Transverse colon (tissue), 4 donors: ENCODE results near the gene DPYD. TPM values are rescaled to one million over a fixed set of nuclear protein-coding genes. Genes with fewer than 3 reads are reported as not detected.

Experiments used
- DNase-seq: peaks from one replicate; pipeline ENCODE4 v3.0.0-alpha.2; 2019
- H3K27ac ChIP-seq, 4 donors: fragments of 200-600 bp; sonication (generic); 2 replicates each; pipeline ENCODE4 v1.5.1; 2016 to 2018; ENCODE audit warnings: inconsistent platforms in 4 of 4
- H3K27me3 ChIP-seq: fragments of 200-600 bp; sonication (generic); 2 replicates; pipeline ENCODE4 v1.5.1; 2017; ENCODE audit warnings: inconsistent platforms
- H3K36me3 ChIP-seq, 4 donors: fragments of 200-600 bp; sonication (generic); 2 replicates each; pipeline ENCODE4 v1.5.1; 2017 to 2019; ENCODE audit warnings: inconsistent platforms in 4 of 4
- H3K4me1 ChIP-seq, 4 donors: fragments of 200-600 bp; sonication (generic); 2 replicates each; pipeline ENCODE4 v1.5.1; 2017 to 2020; ENCODE audit warnings: inconsistent platforms in 4 of 4
- H3K4me3 ChIP-seq, 4 donors: fragments of 200-600 bp; sonication (generic); 1 replicate in 1 of 4; 2 replicates in 3 of 4; pipeline versions ENCODE4 v1.5.1 to v1.6.1; 2017 to 2019; ENCODE audit warnings: inconsistent platforms in 4 of 4
- H3K9me3 ChIP-seq, 2 donors: fragments of 200-600 bp; sonication (generic); 2 replicates each; pipeline ENCODE4 v1.5.1; 2017 to 2019; ENCODE audit warnings: inconsistent platforms in 2 of 2
- EP300 ChIP-seq: sonication (generic); formaldehyde crosslinking; IDR thresholded peaks from one replicate; pipeline ENCODE4 v1.6.1; 2017; ENCODE audit warnings: antibody characterized with exemption, low read depth
- POLR2A ChIP-seq: fragments of 450-650 bp; IDR thresholded peaks from one replicate; pipeline ENCODE4 v1.6.1; 2016; ENCODE audit warnings: antibody characterized with exemption, mild to moderate bottlenecking, moderate library complexity
- POLR2AphosphoS5 ChIP-seq, 3 donors: sonication (generic); formaldehyde crosslinking; IDR thresholded peaks; one replicate each; pipeline ENCODE4 v1.6.1; 2016; ENCODE audit warnings: antibody characterized with exemption in 3 of 3
- WGBS, 2 donors: methylation state at CpG; one replicate each; pipeline ENCODE4 v1.1.5; 2018; ENCODE audit warnings: low coverage in 1 of 2; 5-methylcytosine and 5-hydroxymethylcytosine counted together
- in situ Hi-C, 4 donors: fragments of 200-750 bp; cut with MboI; loops; one replicate each; pipeline versions ENCODE4 v1.15.0 to v1.15.1; 2017; ENCODE audit warnings: low sequenced_read_pairs in 3 of 4, low pct_ligation_motif_present in 1 of 4, low pct_unique_long_range_greater_than_20kb in 1 of 4
- intact Hi-C: fragments of 100-400 bp; cut with DNase I; formaldehyde crosslinking; loops from one replicate; pipeline ENCODE4 v1.15.1; 2023; ENCODE audit warnings: low total_unique reads
- total RNA-seq, 4 donors: library from RNA; depleted of rRNA; stranded (reverse); fragments of >200 nt; gene quantifications; one replicate each; pipeline ENCODE4 v1.1.0, GENCODE V29; 2016
- TF ChIP-seq, protein P1 (sequence below), 5 experiments: fragments of 200-600 bp in 3 of 5; fragments of 450-650 bp in 2 of 5; sonication (generic) in 3 of 5; IDR thresholded peaks; 1 replicate in 2 of 5; 2 replicates in 3 of 5; pipeline ENCODE4 v1.5.1; 2016 to 2017; ENCODE audit warnings: antibody characterized with exemption in 5 of 5, inconsistent platforms in 3 of 5, mild to moderate bottlenecking in 2 of 5, moderate library complexity in 1 of 5

The DPYD gene
- total RNA-seq, 4 donors from 2014 or later, result 11.2 to 34.8 (median 26.0) TPM

DNA sequence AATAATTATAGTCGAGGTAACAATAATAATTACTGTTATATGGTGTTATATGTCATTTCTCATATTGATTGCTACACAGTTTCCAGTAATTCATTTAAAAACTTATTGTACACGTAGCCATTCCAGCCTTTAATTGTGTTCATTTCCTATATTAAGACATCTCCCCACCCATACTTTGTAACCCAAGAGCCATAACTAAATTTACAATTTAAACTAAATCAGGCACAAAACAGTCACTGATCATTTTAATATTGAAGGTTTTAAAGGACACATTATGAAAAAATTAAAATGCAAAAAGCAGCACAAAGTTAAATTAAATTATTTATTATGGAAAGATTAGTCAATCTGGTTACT, 487.0 kb downstream of the DPYD start:
- Histone ChIP-seq H3K4me3 (no peak overlapping the region), H3K4me1 (no peaks in the 10 kb centered on the region), H3K27me3 (no peaks in the 10 kb centered on the region), H3K9me3 (no peaks in the 10 kb centered on the region), H3K36me3 (no peaks in the 10 kb centered on the region), H3K27ac (no peak overlapping the region)
- DNase-seq, result no peak
- TF ChIP-seq, protein P1, sequence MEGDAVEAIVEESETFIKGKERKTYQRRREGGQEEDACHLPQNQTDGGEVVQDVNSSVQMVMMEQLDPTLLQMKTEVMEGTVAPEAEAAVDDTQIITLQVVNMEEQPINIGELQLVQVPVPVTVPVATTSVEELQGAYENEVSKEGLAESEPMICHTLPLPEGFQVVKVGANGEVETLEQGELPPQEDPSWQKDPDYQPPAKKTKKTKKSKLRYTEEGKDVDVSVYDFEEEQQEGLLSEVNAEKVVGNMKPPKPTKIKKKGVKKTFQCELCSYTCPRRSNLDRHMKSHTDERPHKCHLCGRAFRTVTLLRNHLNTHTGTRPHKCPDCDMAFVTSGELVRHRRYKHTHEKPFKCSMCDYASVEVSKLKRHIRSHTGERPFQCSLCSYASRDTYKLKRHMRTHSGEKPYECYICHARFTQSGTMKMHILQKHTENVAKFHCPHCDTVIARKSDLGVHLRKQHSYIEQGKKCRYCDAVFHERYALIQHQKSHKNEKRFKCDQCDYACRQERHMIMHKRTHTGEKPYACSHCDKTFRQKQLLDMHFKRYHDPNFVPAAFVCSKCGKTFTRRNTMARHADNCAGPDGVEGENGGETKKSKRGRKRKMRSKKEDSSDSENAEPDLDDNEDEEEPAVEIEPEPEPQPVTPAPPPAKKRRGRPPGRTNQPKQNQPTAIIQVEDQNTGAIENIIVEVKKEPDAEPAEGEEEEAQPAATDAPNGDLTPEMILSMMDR (IDR thresholded peaks at IDR 0.05), result no peak
- TF ChIP-seq EP300 (no peak), POLR2A (no peak), POLR2AphosphoS5 (IDR thresholded peaks at IDR 0.05) (no peak)
- in situ Hi-C loops (no loop called here), intact Hi-C loops (no loop called here)
- WGBS, 2 donors, result 58 to 60% methylated on average over 2 of the region's 2 CpGs

DNA sequence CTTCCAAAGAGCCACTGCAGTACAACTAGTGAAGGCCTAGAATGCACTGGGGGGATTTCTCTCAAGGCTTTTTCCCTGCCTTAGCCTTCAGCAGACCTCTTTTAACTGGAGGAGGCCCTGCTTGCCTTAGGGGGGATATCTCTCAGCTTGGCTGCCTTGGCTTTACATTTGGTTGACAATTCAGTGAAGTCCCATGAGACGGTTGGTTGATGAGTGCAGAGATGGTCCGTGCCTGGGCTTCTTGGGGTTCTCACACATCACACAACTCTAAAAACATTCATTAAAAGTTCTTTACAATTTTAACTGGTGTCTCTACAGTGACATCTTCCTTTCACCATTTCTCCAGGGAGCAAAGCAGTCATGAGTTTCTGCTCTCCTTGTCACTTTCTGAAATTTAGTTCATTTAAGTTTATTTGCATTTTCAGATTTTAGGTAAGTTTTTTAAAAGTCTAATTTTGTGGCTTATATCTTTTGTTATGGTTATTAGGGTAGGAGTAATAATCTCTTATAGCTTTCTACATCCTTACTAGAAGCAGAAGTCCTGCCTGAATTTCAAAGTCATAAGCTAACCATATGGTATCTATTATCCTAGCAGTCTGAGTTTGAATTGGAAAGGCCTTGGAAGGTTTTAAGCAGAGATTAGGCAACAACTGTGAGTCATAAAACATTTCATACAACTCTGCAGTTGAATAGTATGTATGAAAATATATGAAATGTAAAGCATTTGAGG, 487.6 kb downstream of the DPYD start:
- Histone ChIP-seq H3K9me3 (no peaks in the 10 kb centered on the region), H3K36me3 (no peaks in the 10 kb centered on the region), H3K4me3 (no peak overlapping the region), H3K4me1 (no peaks in the 10 kb centered on the region), H3K27ac (no peak overlapping the region), H3K27me3 (no peaks in the 10 kb centered on the region)
- no peak for DNase-seq
- in situ Hi-C loops, result no loop called here
- WGBS, 2 donors, result 79 to 100% methylated on average over 2 of the region's 2 CpGs
- intact Hi-C loops, result no loop called here
- no peak for TF ChIP-seq POLR2AphosphoS5 (IDR thresholded peaks at IDR 0.05)
- TF ChIP-seq EP300, result no peak
- TF ChIP-seq, protein P1 (IDR thresholded peaks at IDR 0.05), result no peak
- no peak for TF ChIP-seq POLR2A

DNA sequence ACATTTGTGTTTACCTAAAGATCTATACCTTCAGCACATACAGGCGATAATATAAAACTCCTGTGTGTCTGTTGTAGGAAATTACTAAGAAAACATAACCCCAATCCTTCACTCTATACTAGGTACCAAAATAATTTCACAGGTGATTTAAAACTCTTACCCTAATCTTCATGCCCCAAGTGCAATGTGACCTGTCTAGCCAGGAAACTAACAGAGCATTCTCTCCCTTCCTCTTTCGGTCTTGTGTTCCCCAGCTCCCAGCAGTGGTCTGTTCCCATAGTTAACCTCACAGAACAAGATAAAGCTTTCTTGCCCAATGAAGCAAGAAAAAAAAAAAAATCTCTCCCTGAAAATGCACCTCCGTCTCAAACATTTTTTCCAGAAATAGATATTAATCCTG, 493.5 kb downstream of the DPYD start:
- H3K27ac ChIP-seq, result no peak overlapping the region
- 85% methylated on average over 3 of the region's 3 CpGs for WGBS, 2 donors
- TF ChIP-seq, protein P1 (IDR thresholded peaks at IDR 0.05), result no peak
- no peak for TF ChIP-seq EP300
- no peak for DNase-seq
- H3K36me3 ChIP-seq, result no peaks in the 10 kb centered on the region
- H3K4me1 ChIP-seq, result no peaks in the 10 kb centered on the region
- H3K4me3 ChIP-seq, result no peak overlapping the region
- H3K9me3 ChIP-seq, result no peaks in the 10 kb centered on the region
- H3K27me3 ChIP-seq, result no peaks in the 10 kb centered on the region
- in situ Hi-C loops (no loop called here), intact Hi-C loops (no loop called here)

DNA sequence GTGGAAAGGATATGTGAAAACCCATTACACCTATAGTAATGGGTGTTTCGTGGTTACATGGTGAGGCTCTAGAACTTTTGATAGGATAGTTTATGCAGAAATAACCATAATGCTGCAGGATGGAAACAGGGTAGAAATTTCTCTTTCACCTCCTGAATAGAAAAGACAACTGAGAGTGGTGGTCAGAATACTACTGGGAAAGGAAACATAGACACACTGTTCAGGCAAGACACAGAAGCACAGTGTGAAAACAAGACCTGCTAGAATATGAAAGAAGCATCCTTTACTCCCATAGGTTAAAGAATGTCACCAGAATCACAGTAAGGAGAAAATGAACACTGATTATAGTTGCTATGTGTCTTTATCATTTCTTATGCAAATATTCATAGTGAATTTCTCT, 496.6 kb downstream of the DPYD start:
- Histone ChIP-seq H3K4me1 (no peaks in the 10 kb centered on the region), H3K27ac (no peak overlapping the region), H3K27me3 (no peaks in the 10 kb centered on the region), H3K36me3 (no peaks in the 10 kb centered on the region), H3K4me3 (no peak overlapping the region), H3K9me3 (no peaks in the 10 kb centered on the region)
- TF ChIP-seq, protein P1 (IDR thresholded peaks at IDR 0.05), result no peak
- TF ChIP-seq POLR2AphosphoS5 (IDR thresholded peaks at IDR 0.05), result no peak
- no peak for TF ChIP-seq POLR2A
- no peak for TF ChIP-seq EP300
- in situ Hi-C loops (no loop called here), intact Hi-C loops (no loop called here)
- 86 to 93% methylated on average over 1 of the region's 1 CpG for WGBS, 2 donors
- no peak for DNase-seq
